Psoas muscle (tissue), 8 donors: ENCODE data around the gene BSDC1. TPM values are rescaled to one million over a fixed set of nuclear protein-coding genes. Genes with fewer than 3 reads are reported as not detected.

Experiments
- ATAC-seq, 4 donors: fragments of 200-7000 bp; cut with Tn5 transposase; one replicate each; pipeline ENCODE4 v1.9.1; 2020; ENCODE audit warnings: moderate library complexity in 3 of 4, mild to moderate bottlenecking in 2 of 4
- DNase-seq, 2 donors: peaks; one replicate each; pipeline ENCODE4 v3.0.0-alpha.2; 2020
- H3K27ac ChIP-seq: fragments of 200-600 bp; one replicate; pipeline ENCODE4 v1.8.0; 2022
- H3K27me3 ChIP-seq, 3 donors: fragments of 200-600 bp in 1 of 3; one replicate each; pipeline versions ENCODE4 v1.6.1 to v1.8.0; 2013 to 2022; ENCODE audit warnings: low read length in 2 of 3, mild to moderate bottlenecking in 2 of 3, moderate library complexity in 1 of 3; ENCODE audit not compliant: insufficient read depth in 3 of 3
- H3K36me3 ChIP-seq, 2 donors: fragments of 200-600 bp in 1 of 2; one replicate each; pipeline versions ENCODE4 v1.6.1 to v1.8.0; 2013 to 2022; ENCODE audit warnings: low read depth in 1 of 2, mild to moderate bottlenecking in 1 of 2, moderate library complexity in 1 of 2; ENCODE audit not compliant: insufficient read depth in 1 of 2
- H3K4me1 ChIP-seq: fragments of 200-600 bp; one replicate; pipeline ENCODE4 v1.8.0; 2022
- H3K4me3 ChIP-seq: fragments of 200-600 bp; one replicate; pipeline ENCODE4 v1.8.0; 2022; ENCODE audit warnings: mild to moderate bottlenecking
- H3K9me3 ChIP-seq: fragments of 200-600 bp; one replicate; pipeline ENCODE4 v1.8.0; 2022
- WGBS, 3 donors: extraction: QIAGEN DNeasy Blood & Tissue Kit; methylation state at CpG; one replicate each; pipeline versions ENCODE4 v1.1.6 to v1.1.7; 2013; 5-methylcytosine and 5-hydroxymethylcytosine counted together
- intact Hi-C, 2 donors: fragments of 100-400 bp; cut with DNase I; formaldehyde crosslinking; loops; one replicate each; pipeline versions ENCODE4 v1.11.0 to v1.14.2; 2022
- polyA plus RNA-seq, 3 donors: library from polyadenylated mRNA; stranded (reverse); fragments of 200-250 nt; gene quantifications; one replicate each; pipeline ENCODE4 v1.2.3, GENCODE V29; 2013
- total RNA-seq, 4 donors: library from RNA; stranded (reverse); fragmentation: NEBNext Ultra II Directional in 2 of 4; extraction: Animal tissue kit (Norgen Biotek cat#: 25700) in 2 of 4; gene quantifications; one replicate each; pipeline versions ENCODE4 v1.2.1 to v1.2.4, GENCODE V29; 2021 to 2023
- TF ChIP-seq, protein P1 (sequence below): fragments of 200-600 bp; IDR thresholded peaks from one replicate; pipeline ENCODE4 v1.8.0; 2022; ENCODE audit warnings: antibody characterized with exemption
- donor health status: healthy with polysubstance abuse.
- donor health status: DM: no; HTN: no; CAD: no; lungs with moderate emphysema.
- donor health status: Bipolar disorder and iron deficiency.
- donor health status: healthy.
- donor health status: DM: yes; HTN: yes; CAD: no.
- donor health status: DM: no; HTN: no; CAD: no.
- donor health status: DM: no; HTN: no; CAD: no.
- donor health status: DM: yes; HTN: yes; CAD: no.

The BSDC1 gene
- total and polyA plus RNA-seq, 7 donors, result 25.4 to 68.4 (median 32.2) TPM

DNA sequence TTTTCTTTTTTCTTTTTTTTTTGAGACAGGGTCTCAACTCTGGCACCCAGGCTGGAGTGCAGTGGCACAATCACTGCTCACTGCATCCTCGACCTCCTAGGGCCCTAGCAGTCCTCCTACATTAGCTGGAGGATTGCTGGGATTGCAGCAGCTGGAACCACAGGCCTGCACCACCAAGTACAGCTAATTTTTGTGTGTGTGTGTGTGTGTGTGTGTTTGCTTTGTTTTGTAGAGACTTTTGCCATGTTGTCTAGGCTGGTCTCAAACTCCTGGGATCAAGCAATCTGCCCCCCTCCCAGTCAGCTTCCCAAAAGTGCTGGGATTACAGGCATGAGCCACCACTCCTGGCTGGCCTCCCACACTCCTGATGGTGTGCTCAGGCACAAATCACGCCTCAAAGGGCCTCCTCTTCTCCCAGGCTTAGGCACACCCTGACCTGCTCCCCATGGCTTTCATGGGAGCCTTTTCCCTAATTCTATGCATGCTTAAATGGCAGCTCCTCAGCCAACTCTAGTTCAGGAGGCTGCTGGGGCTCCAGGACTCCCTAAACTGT is 41.3 kb downstream of the BSDC1 start:
- Histone ChIP-seq H3K27me3 (no peaks in the 10 kb centered on the region), H3K27ac (peak overlapping the region; percentile 92), H3K9me3 (no peaks in the 10 kb centered on the region), H3K4me1 (peaks cover 17% of the 10 kb centered on the region), H3K36me3 (peaks cover 0 to 26% of the 10 kb centered on the region in 2 donors), H3K4me3 (peak overlapping the region; percentile 83)
- DNase-seq (peak in 1 of 2 donors; percentile 30), ATAC-seq (no peak)
- TF ChIP-seq, protein P1, sequence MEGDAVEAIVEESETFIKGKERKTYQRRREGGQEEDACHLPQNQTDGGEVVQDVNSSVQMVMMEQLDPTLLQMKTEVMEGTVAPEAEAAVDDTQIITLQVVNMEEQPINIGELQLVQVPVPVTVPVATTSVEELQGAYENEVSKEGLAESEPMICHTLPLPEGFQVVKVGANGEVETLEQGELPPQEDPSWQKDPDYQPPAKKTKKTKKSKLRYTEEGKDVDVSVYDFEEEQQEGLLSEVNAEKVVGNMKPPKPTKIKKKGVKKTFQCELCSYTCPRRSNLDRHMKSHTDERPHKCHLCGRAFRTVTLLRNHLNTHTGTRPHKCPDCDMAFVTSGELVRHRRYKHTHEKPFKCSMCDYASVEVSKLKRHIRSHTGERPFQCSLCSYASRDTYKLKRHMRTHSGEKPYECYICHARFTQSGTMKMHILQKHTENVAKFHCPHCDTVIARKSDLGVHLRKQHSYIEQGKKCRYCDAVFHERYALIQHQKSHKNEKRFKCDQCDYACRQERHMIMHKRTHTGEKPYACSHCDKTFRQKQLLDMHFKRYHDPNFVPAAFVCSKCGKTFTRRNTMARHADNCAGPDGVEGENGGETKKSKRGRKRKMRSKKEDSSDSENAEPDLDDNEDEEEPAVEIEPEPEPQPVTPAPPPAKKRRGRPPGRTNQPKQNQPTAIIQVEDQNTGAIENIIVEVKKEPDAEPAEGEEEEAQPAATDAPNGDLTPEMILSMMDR, result no peak
- 73 to 90% (median 74%) methylated on average over 2 of the region's 2 CpGs for WGBS, 3 donors
- intact Hi-C loops, result no loop called here

GRCh38 chr1:32352239-32352745 is 41.9 kb downstream of the BSDC1 start:
- peaks cover 17% of the 10 kb centered on the region for H3K4me1 ChIP-seq
- WGBS, 3 donors, result 29 to 40% (median 38%) methylated on average over 8 of the region's 8 CpGs
- no peaks in the 10 kb centered on the region for H3K27me3 ChIP-seq
- ATAC-seq (peak in 1 of 4 donors; percentile 1), DNase-seq (no peak)
- no peaks in the 10 kb centered on the region for H3K9me3 ChIP-seq
- peaks cover 0 to 26% of the 10 kb centered on the region in 2 donors for H3K36me3 ChIP-seq
- TF ChIP-seq, protein P1, result no peak
- H3K27ac ChIP-seq, result peak overlapping the region; percentile 92
- intact Hi-C loops, result no loop called here
- H3K4me3 ChIP-seq, result peak overlapping the region; percentile 83

- intact Hi-C loops, result no loop called here
- ATAC-seq (peak; percentile 92 to 93 (median 93)), DNase-seq (peak; percentile 97)
- peak overlapping the region; percentile 92 for H3K27ac ChIP-seq
- H3K4me3 ChIP-seq, result peak overlapping the region; percentile 83
- TF ChIP-seq, protein P1, result no peak
- WGBS, 3 donors, result 1 to 2% (median 1%) methylated on average over 52 to 75 of the region's 75 CpGs
- H3K36me3 ChIP-seq, result peaks cover 0 to 26% of the 10 kb centered on the region in 2 donors
- H3K9me3 ChIP-seq, result no peaks in the 10 kb centered on the region
- H3K4me1 ChIP-seq, result peaks cover 17% of the 10 kb centered on the region
- H3K27me3 ChIP-seq, result no peaks in the 10 kb centered on the region
These were observed 42.6 kb downstream of the BSDC1 start for GRCh38 chr1:32351399-32352238.

GRCh38 chr1:32350785-32351398 is 43.3 kb downstream of the BSDC1 start:
- Histone ChIP-seq H3K36me3 (peaks cover 0 to 25% of the 10 kb centered on the region in 2 donors), H3K4me3 (peak overlapping the region; percentile 83), H3K9me3 (no peaks in the 10 kb centered on the region), H3K27me3 (no peaks in the 10 kb centered on the region), H3K27ac (peak overlapping the region; percentile 92), H3K4me1 (peaks cover 17% of the 10 kb centered on the region)
- DNase-seq, result peak; percentile 85 to 92
- WGBS, 3 donors, result 20 to 22% (median 21%) methylated on average over 25 to 28 of the region's 28 CpGs
- intact Hi-C loops, result no loop called here
- TF ChIP-seq, protein P1, result peak; percentile 48
- peak; percentile 79 to 88 (median 83) for ATAC-seq
